PFSK-1 (cell line): ENCODE data around the gene FAT1.

Experiments
- FOXP2 ChIP-seq: optimal IDR thresholded peaks from 2 replicates; pipeline ENCODE3; 2011; ENCODE audit warnings: borderline replicate concordance, control low read depth, inconsistent platforms; ENCODE audit not compliant: insufficient read depth; ENCODE audit errors: extremely low read length, extremely low read depth
- POLR2AphosphoS5 ChIP-seq: IDR thresholded peaks from 2 replicates; pipeline ENCODE4 v1.6.1; 2012; ENCODE audit warnings: low read depth, mild to moderate bottlenecking, control low read depth, low read length, moderate library complexity
- SIN3A ChIP-seq: IDR thresholded peaks from 2 replicates; pipeline ENCODE4 v1.6.1; 2012; ENCODE audit warnings: mild to moderate bottlenecking, low read length, moderate library complexity, borderline replicate concordance; ENCODE audit not compliant: insufficient read depth
- TAF1 ChIP-seq: IDR thresholded peaks from 2 replicates; pipeline ENCODE4 v1.6.1; 2012; ENCODE audit warnings: low read length, control low read depth, borderline replicate concordance; ENCODE audit not compliant: insufficient read depth
- TF ChIP-seq, protein P1 (sequence below), 2 experiments: IDR thresholded peaks; 2 replicates each; pipeline versions ENCODE4 v1.6.1 to v1.8.0; 2011 to 2012; ENCODE audit warnings: low read depth in 2 of 2, low read length in 2 of 2, control low read depth in 1 of 2, inconsistent platforms in 1 of 2, mild to moderate bottlenecking in 1 of 2, moderate library complexity in 1 of 2; ENCODE audit not compliant: insufficient read depth in 1 of 2

FAT1 gene

DNA sequence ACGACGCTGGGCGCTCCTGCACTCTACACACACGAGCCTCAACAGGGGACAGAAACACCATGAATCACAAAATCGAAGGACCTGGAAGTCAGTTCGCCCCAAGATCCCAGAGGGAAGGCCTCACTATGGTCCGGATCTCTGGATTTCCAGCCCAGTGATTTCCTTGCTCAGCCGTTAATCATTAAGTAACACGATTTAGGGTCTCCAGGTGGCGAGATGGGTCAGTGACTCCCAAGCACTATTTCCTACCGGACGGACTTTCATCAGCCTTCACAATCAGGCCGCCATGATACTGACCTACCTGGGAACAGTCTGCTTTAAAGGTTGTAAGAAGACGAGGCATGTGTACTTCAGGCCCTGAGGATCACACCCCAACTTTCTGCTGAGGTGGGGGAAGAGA is 63.7 kb downstream of the FAT1 start:
- TF ChIP-seq, protein P1, sequence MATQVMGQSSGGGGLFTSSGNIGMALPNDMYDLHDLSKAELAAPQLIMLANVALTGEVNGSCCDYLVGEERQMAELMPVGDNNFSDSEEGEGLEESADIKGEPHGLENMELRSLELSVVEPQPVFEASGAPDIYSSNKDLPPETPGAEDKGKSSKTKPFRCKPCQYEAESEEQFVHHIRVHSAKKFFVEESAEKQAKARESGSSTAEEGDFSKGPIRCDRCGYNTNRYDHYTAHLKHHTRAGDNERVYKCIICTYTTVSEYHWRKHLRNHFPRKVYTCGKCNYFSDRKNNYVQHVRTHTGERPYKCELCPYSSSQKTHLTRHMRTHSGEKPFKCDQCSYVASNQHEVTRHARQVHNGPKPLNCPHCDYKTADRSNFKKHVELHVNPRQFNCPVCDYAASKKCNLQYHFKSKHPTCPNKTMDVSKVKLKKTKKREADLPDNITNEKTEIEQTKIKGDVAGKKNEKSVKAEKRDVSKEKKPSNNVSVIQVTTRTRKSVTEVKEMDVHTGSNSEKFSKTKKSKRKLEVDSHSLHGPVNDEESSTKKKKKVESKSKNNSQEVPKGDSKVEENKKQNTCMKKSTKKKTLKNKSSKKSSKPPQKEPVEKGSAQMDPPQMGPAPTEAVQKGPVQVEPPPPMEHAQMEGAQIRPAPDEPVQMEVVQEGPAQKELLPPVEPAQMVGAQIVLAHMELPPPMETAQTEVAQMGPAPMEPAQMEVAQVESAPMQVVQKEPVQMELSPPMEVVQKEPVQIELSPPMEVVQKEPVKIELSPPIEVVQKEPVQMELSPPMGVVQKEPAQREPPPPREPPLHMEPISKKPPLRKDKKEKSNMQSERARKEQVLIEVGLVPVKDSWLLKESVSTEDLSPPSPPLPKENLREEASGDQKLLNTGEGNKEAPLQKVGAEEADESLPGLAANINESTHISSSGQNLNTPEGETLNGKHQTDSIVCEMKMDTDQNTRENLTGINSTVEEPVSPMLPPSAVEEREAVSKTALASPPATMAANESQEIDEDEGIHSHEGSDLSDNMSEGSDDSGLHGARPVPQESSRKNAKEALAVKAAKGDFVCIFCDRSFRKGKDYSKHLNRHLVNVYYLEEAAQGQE (IDR thresholded peaks at IDR 0.05; ENCODE audit: insufficient read depth in 1 of 2, low read depth in 2 of 2, low read length in 2 of 2), result no peak
- TF ChIP-seq SIN3A (no peak), TAF1 (no peak), POLR2AphosphoS5 (no peak), FOXP2 (no peak)

DNA sequence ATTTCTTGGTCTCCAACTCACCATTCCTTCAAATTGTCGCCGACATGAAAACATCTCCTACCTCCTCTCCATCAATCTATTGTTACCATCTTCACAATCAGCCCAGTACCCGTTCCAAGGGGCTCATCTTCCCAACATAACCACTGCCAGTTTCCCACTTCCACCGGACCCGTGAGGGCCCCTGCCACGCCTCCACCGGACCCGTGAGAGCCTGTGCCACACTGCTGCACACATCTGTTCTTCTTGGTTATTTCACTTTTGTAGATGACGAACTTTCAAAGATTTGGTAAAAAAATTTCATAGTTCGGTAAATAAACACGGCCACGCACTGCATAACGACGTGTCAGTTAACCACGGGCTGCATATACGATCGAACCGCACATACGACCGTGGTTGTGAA is 65.0 kb downstream of the FAT1 start:
- TF ChIP-seq POLR2AphosphoS5, result no peak
- TF ChIP-seq SIN3A, result no peak
- TF ChIP-seq, protein P1 (IDR thresholded peaks at IDR 0.05; ENCODE audit: insufficient read depth in 1 of 2, low read depth in 2 of 2, low read length in 2 of 2), result no peak
- TF ChIP-seq FOXP2, result no peak
- TF ChIP-seq TAF1, result no peak

GRCh38 chr4:186657764-186658163 is 65.9 kb downstream of the FAT1 start:
- no peak for TF ChIP-seq POLR2AphosphoS5
- TF ChIP-seq FOXP2, result no peak
- TF ChIP-seq TAF1, result no peak
- no peak for TF ChIP-seq SIN3A
- TF ChIP-seq, protein P1 (IDR thresholded peaks at IDR 0.05; ENCODE audit: insufficient read depth in 1 of 2, low read depth in 2 of 2, low read length in 2 of 2), result no peak

DNA sequence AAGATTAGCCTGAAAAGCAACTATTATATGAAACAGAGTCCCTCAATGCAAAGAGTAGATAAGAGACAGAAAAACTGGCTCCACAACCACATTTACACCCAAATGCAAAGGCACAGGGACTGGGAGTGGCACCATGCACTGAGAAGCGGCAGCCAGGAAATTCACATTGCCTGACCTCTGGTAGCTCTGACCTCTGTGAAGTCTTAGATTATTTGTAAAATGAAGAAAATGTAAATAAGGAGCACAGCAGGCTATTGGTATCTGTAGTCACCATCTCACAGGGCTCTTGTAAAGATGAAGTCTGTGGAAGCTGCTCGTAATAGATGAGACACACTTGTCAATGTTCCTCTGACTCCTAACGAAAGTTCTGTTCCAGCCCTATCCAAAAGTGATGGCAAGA is 69.7 kb downstream of the FAT1 start:
- TF ChIP-seq SIN3A (no peak), FOXP2 (no peak), TAF1 (no peak), POLR2AphosphoS5 (no peak)
- TF ChIP-seq, protein P1 (IDR thresholded peaks at IDR 0.05; ENCODE audit: insufficient read depth in 1 of 2, low read depth in 2 of 2, low read length in 2 of 2), result no peak

DNA sequence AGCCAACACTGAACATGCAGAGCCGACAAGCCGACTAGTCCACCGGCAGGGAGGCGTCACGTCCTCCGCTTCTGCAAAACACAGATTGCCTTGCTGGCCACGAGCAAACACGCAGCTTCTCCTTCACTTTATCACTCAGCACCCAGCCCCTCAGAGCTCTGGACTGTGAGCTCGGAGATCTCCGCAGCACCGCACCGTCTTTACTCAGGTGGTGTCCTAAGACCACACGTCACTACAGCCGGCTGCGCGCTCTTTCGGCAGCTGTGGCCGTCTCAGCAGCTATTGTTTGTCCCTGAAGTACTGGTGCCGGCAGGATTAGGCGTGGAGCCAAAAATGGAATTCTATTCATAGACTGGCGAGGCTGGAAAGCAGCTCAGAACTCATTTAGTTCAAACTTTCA is 72.0 kb downstream of the FAT1 start:
- TF ChIP-seq POLR2AphosphoS5 (no peak), SIN3A (no peak), FOXP2 (no peak), TAF1 (no peak)
- TF ChIP-seq, protein P1 (IDR thresholded peaks at IDR 0.05; ENCODE audit: insufficient read depth in 1 of 2, low read depth in 2 of 2, low read length in 2 of 2), result no peak
